ENCODE data around the gene ARMC12.

DNA sequence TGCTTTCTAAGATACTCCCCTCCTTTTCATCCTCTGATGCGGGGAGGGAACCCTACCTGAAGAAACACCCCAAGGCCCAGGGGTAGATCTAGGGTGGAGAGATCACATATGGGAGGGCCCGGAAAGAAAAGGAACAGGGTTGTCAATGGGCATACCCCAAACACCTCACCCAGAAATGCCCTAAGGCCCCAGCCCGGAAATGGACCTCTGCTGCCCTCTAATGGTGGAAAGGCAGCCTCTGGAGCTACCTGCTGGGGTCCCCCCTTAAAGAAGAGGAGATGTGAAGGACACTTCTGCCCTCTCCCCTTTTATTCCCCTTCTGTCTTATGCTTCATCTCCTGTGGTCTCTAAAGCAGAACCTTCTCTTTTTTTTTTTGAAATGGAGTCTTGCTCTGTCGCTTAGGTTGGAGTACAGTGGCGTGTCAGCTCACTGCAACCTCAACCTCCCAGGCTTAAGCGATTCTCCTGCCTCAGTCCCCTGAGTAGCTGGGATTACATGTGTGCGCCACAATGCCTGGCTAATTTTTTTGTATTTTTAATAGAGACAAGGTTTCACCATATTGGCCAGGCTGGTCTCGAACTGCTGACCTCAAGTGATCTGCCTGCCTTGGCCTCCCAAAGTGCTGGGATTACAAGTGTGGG lies 458 bp upstream of the ARMC12 start:
- TF ChIP-seq, protein P1, sequence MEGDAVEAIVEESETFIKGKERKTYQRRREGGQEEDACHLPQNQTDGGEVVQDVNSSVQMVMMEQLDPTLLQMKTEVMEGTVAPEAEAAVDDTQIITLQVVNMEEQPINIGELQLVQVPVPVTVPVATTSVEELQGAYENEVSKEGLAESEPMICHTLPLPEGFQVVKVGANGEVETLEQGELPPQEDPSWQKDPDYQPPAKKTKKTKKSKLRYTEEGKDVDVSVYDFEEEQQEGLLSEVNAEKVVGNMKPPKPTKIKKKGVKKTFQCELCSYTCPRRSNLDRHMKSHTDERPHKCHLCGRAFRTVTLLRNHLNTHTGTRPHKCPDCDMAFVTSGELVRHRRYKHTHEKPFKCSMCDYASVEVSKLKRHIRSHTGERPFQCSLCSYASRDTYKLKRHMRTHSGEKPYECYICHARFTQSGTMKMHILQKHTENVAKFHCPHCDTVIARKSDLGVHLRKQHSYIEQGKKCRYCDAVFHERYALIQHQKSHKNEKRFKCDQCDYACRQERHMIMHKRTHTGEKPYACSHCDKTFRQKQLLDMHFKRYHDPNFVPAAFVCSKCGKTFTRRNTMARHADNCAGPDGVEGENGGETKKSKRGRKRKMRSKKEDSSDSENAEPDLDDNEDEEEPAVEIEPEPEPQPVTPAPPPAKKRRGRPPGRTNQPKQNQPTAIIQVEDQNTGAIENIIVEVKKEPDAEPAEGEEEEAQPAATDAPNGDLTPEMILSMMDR (conservative IDR thresholded peaks at IDR 0.05 in 1 of 2, IDR thresholded peaks at IDR 0.05 in 1 of 2; ENCODE audit: low read depth in 1 of 2, low read length in 2 of 2) = peak; percentile 92
- TF ChIP-seq EZH2 (IDR thresholded peaks at IDR 0.05; ENCODE audit: low read length, missing control alignments) = no peak

Measured in fibroblast of lung (primary cell).